MM.1S (cell line): Measurements from ENCODE around the gene IPCEF1.

Experiments
- DNase-seq: peaks from one replicate; pipeline ENCODE4 v3.0.0-alpha.2; 2015
- H2AFZ ChIP-seq: fragments of 300-600 bp; sonication (generic); 2 replicates; pipeline ENCODE4 v1.6.0; 2016; ENCODE audit warnings: antibody characterized with exemption, low read length
- H3F3A ChIP-seq: fragments of 300-600 bp; sonication (generic); 2 replicates; pipeline ENCODE4 v1.6.1; 2016; ENCODE audit warnings: mild to moderate bottlenecking, antibody characterized with exemption, low read length, moderate library complexity, mixed read lengths; ENCODE audit not compliant: insufficient read depth
- H3K27ac ChIP-seq: fragments of 300-600 bp; sonication (generic); 2 replicates; pipeline ENCODE4 v1.5.1; 2016; ENCODE audit warnings: mild to moderate bottlenecking, low read length
- H3K27me3 ChIP-seq: fragments of 300-600 bp; sonication (generic); replicated peaks from 2 replicates; pipeline ENCODE4 v1.6.0; 2016; ENCODE audit warnings: low read length; ENCODE audit not compliant: insufficient read depth
- H3K36me3 ChIP-seq: fragments of 300-600 bp; sonication (generic); replicated peaks from 2 replicates; pipeline ENCODE4 v1.6.1; 2016; ENCODE audit warnings: mild to moderate bottlenecking, low read length, mixed read lengths; ENCODE audit not compliant: insufficient read depth
- H3K4me1 ChIP-seq: fragments of 300-600 bp; sonication (generic); 2 replicates; pipeline ENCODE4 v1.6.1; 2016; ENCODE audit warnings: low read length, mixed read lengths
- H3K4me2 ChIP-seq: fragments of 300-600 bp; sonication (generic); 2 replicates; pipeline ENCODE4 v1.6.0; 2016; ENCODE audit warnings: low read depth, low read length
- H3K4me3 ChIP-seq: fragments of 300-600 bp; sonication (generic); 2 replicates; pipeline ENCODE4 v1.5.1; 2016; ENCODE audit warnings: low read length, mixed read lengths
- H3K79me2 ChIP-seq: fragments of 300-600 bp; sonication (generic); 2 replicates; pipeline ENCODE4 v1.6.1; 2016; ENCODE audit warnings: mixed run types, low read length, mixed read lengths
- H3K9ac ChIP-seq: fragments of 300-600 bp; sonication (generic); 2 replicates; pipeline ENCODE4 v1.6.1; 2016; ENCODE audit warnings: low read length, mixed read lengths
- H3K9me2 ChIP-seq: fragments of 300-600 bp; sonication (generic); replicated peaks from 2 replicates; pipeline ENCODE4 v1.6.1; 2016; ENCODE audit warnings: mild to moderate bottlenecking, low read length, mixed read lengths; ENCODE audit not compliant: insufficient read depth
- H3K9me3 ChIP-seq: fragments of 300-600 bp; sonication (generic); replicated peaks from 2 replicates; pipeline ENCODE4 v1.6.1; 2016; ENCODE audit warnings: mild to moderate bottlenecking, low read length, mixed read lengths; ENCODE audit not compliant: insufficient read depth
- H4K20me1 ChIP-seq: fragments of 300-600 bp; sonication (generic); 2 replicates; pipeline ENCODE4 v1.6.1; 2016; ENCODE audit warnings: mild to moderate bottlenecking, low read length, moderate library complexity, mixed read lengths; ENCODE audit not compliant: insufficient read depth
- EZH2 ChIP-seq: fragments of 300-600 bp; sonication (generic); optimal IDR thresholded peaks from 2 replicates; pipeline ENCODE3; 2017; ENCODE audit warnings: low read depth, mild to moderate bottlenecking, antibody characterized with exemption, low read length, mixed read lengths
- EZH2phosphoT487 ChIP-seq: fragments of 300-600 bp; sonication (generic); IDR thresholded peaks from 2 replicates; pipeline ENCODE4 v1.6.1; 2018; ENCODE audit warnings: antibody characterized with exemption, low read length
- TF ChIP-seq, protein P1 (sequence below): fragments of 300-600 bp; sonication (generic); IDR thresholded peaks from 2 replicates; pipeline ENCODE4 v1.5.1; 2016; ENCODE audit warnings: antibody characterized with exemption, low read length, mixed read lengths

The IPCEF1 gene

DNA sequence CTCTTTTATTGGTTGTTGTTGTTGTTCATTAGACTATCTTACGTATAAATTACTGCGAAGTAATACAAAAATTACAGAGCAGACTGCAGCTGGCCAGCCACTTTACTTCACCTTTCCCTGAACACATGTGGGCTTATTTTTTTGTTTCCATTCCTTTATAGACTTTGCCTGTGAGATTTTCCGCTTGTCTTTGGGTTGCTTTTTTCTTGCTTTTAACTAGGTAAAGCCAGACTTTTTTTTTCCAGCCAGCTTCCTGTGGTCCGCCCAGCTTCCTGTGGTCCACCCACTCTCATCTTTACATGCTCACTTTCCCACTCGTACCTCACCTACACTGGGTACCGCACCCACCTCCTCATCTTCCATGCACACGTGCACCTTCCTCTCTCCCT lies 79.0 kb downstream of the IPCEF1 start:
- Histone ChIP-seq H3K36me3 (no peaks in the 10 kb centered on the region), H3K9me2 (no peaks in the 10 kb centered on the region), H3K9me3 (no peaks in the 10 kb centered on the region), H3K4me1 (no peaks in the 10 kb centered on the region), H3K4me3 (no peak overlapping the region), H3K4me2 (no peak overlapping the region), H4K20me1 (no peaks in the 10 kb centered on the region), H3K27me3 (no peaks in the 10 kb centered on the region), H3F3A (no peaks in the 10 kb centered on the region), H3K27ac (no peak overlapping the region), H2AFZ (no peak overlapping the region), H3K9ac (no peak overlapping the region), H3K79me2 (no peaks in the 10 kb centered on the region)
- no peak for DNase-seq
- TF ChIP-seq EZH2phosphoT487, result no peak
- TF ChIP-seq, protein P1, sequence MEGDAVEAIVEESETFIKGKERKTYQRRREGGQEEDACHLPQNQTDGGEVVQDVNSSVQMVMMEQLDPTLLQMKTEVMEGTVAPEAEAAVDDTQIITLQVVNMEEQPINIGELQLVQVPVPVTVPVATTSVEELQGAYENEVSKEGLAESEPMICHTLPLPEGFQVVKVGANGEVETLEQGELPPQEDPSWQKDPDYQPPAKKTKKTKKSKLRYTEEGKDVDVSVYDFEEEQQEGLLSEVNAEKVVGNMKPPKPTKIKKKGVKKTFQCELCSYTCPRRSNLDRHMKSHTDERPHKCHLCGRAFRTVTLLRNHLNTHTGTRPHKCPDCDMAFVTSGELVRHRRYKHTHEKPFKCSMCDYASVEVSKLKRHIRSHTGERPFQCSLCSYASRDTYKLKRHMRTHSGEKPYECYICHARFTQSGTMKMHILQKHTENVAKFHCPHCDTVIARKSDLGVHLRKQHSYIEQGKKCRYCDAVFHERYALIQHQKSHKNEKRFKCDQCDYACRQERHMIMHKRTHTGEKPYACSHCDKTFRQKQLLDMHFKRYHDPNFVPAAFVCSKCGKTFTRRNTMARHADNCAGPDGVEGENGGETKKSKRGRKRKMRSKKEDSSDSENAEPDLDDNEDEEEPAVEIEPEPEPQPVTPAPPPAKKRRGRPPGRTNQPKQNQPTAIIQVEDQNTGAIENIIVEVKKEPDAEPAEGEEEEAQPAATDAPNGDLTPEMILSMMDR, result no peak
- TF ChIP-seq EZH2, result no peak

GRCh38 chr6:154276810-154277628 lies 79.6 kb downstream of the IPCEF1 start:
- TF ChIP-seq, protein P1, result peak; percentile 34; the same call in 1 of the 2 replicates
- TF ChIP-seq EZH2, result no peak

DNA sequence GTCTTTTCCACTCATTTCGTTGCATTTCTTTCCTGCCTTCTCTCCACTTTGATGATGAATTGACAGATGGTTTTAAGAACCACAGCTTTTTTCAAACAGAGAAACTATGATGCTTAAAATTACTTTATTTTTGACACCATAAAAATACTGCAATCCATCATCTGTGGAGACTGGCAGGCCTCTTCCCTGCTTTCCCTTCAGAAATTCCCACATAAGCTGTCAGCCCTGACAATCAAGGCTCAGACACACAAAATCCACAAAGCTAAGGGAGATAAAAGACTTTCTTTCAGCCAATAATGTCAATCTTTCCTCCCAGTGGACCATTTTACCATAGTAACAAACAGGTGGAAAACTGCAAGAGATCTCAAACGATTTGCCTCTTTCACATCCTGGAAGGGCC lies 82.4 kb downstream of the IPCEF1 start:
- Histone ChIP-seq H3K4me1 (no peaks in the 10 kb centered on the region), H3K36me3 (no peaks in the 10 kb centered on the region), H3K4me2 (no peak overlapping the region), H4K20me1 (no peaks in the 10 kb centered on the region), H3K9ac (no peak overlapping the region), H3K9me3 (no peaks in the 10 kb centered on the region), H3K27me3 (no peaks in the 10 kb centered on the region), H3K4me3 (no peak overlapping the region), H2AFZ (no peak overlapping the region), H3K27ac (no peak overlapping the region), H3F3A (no peaks in the 10 kb centered on the region), H3K9me2 (no peaks in the 10 kb centered on the region), H3K79me2 (no peaks in the 10 kb centered on the region)
- no peak for TF ChIP-seq EZH2phosphoT487
- no peak for DNase-seq

More at GRCh38 chr6:154276810-154277628, 79.6 kb downstream of the IPCEF1 start:
- Histone ChIP-seq H3K36me3 (no peaks in the 10 kb centered on the region), H3K9ac (no peak overlapping the region), H3K27ac (no peak overlapping the region), H3F3A (no peaks in the 10 kb centered on the region), H4K20me1 (no peaks in the 10 kb centered on the region), H3K79me2 (no peaks in the 10 kb centered on the region), H3K4me3 (no peak overlapping the region), H3K9me3 (no peaks in the 10 kb centered on the region), H2AFZ (no peak overlapping the region), H3K4me1 (no peaks in the 10 kb centered on the region), H3K9me2 (no peaks in the 10 kb centered on the region), H3K27me3 (no peaks in the 10 kb centered on the region), H3K4me2 (no peak overlapping the region)
- peak; percentile 34 for DNase-seq

DNA sequence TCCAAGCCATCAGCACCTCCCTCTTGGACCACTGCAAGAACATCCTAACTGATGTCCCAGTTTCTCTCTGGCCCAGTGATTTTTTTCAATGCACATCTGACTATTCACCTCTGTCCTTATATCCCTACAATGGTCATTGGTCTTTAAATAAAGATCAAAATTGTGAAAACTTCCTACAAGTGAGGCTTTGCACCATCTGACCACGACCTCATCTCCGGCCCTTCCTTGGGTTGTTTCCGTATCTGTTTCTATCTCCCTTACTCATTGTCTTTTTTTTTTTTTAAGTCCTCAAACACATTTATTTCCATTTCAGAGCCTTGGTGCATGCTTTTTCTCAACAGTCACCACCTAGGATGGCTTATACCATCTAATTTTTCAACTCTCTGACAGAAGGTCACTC lies 88.1 kb downstream of the IPCEF1 start:
- DNase-seq, result no peak
- Histone ChIP-seq H3K27ac (no peak overlapping the region), H2AFZ (no peak overlapping the region), H3K9me2 (no peaks in the 10 kb centered on the region), H3K4me3 (no peak overlapping the region), H3K79me2 (no peaks in the 10 kb centered on the region), H3K9ac (no peak overlapping the region), H3K4me1 (no peaks in the 10 kb centered on the region), H4K20me1 (no peaks in the 10 kb centered on the region), H3K4me2 (no peak overlapping the region), H3K27me3 (no peaks in the 10 kb centered on the region), H3K36me3 (no peaks in the 10 kb centered on the region), H3F3A (no peaks in the 10 kb centered on the region), H3K9me3 (no peaks in the 10 kb centered on the region)
- TF ChIP-seq, protein P1, result no peak
- TF ChIP-seq EZH2phosphoT487, result no peak
- no peak for TF ChIP-seq EZH2
